ENCODE data around the gene MTF1.
"Not testable (repeated sequence)": the region's sequence is repeated elsewhere in the genome, so short reads cannot be mapped to it uniquely, and the experiment has no call there.

Gene MTF1

GRCh38 chr1:37792943-37793686 is 66.3 kb downstream of the MTF1 start:
- DNase-seq, result no peak

GRCh38 chr1:37782491-37782890 is 76.9 kb downstream of the MTF1 start:
- DNase-seq, result no peak

GRCh38 chr1:37778654-37779053 is 80.7 kb downstream of the MTF1 start:
- no peak for DNase-seq

- no peak for DNase-seq
These were observed 82.4 kb downstream of the MTF1 start for GRCh38 chr1:37776946-37777516.

- DNase-seq, result not testable (repeated sequence)
These were observed 88.0 kb downstream of the MTF1 start for GRCh38 chr1:37771440-37771839.

- DNase-seq, result no peak
These were observed 91.9 kb downstream of the MTF1 start for GRCh38 chr1:37767488-37767887.

GRCh38 chr1:37765916-37766664 is 93.3 kb downstream of the MTF1 start:
- DNase-seq, result peak in 1 of 2 experiments; percentile 36

GRCh38 chr1:37764888-37765441 is 94.4 kb downstream of the MTF1 start, which contains the start of gene EPHA10:
TSS of gene EPHA10 (minus strand) at chr1:37765120. CDS start at chr1:37765066, 54 bp downstream.
- peak; percentile 68 to 83 for DNase-seq

GRCh38 chr1:37764414-37764825 is 95.0 kb downstream of the MTF1 start:
- no peak for DNase-seq

- no peak for DNase-seq
These were observed 95.5 kb downstream of the MTF1 start for GRCh38 chr1:37763791-37764413.

- no peak for DNase-seq
These were observed 96.9 kb downstream of the MTF1 start for GRCh38 chr1:37762516-37762915.

GRCh38 chr1:37761416-37762095 is 97.8 kb downstream of the MTF1 start:
- peak; percentile 55 to 67 for DNase-seq
